Gastrocnemius medialis (tissue), 4 donors: Measurements from ENCODE around the gene RHOF.

Experiments
- POLR2A ChIP-seq, 2 donors: fragments of 450-650 bp; IDR thresholded peaks; one replicate each; pipeline ENCODE4 v1.6.1; 2017; ENCODE audit warnings: antibody characterized with exemption in 2 of 2, mild to moderate bottlenecking in 2 of 2, moderate library complexity in 2 of 2
- TF ChIP-seq, protein P1 (sequence below), 5 experiments: fragments of 450-650 bp in 3 of 5; fragments of 200-600 bp in 2 of 5; sonication (generic) in 2 of 5; IDR thresholded peaks in 4 of 5; conservative IDR thresholded peaks in 1 of 5; 1 replicate in 4 of 5; 2 replicates in 1 of 5; pipeline ENCODE4 v1.5.1; 2016 to 2019; ENCODE audit warnings: antibody characterized with exemption in 5 of 5, mild to moderate bottlenecking in 3 of 5, moderate library complexity in 3 of 5

DNA sequence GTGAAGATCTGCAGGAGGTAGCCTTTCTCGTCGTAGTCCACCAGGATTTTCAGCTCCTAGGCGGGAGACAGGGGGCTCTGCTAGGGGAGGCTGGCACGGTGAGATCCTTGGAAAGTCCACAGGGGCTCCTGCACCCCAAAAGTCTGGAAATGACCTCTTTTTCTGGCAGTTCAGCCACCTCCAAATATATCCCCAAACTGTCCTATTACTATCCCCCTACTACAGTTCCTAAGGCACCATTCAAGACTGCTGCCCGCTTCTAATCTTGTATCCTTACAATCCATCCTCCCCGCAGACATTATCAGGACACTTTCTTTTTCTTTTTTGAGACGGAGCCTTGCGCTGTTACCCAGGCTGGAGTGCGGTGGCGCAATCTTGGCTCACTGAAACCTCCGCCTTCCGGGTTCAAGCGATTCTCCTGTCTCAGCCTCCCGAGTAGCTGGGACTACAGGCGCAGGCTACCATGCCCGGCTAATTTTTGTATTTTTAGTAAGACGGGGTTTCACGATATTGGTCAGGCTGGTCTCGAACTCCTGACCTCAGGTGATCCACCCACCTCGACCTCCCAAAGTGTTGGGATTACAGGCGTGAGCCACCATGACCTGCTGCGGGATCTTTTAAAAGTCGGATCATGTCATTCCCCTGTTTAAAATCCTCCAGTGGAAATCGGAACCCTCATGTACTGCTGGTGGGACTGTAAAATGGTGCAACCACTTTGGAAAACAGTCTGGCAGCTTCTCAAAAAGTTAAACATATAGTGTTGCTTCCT is 46.7 kb upstream of the RHOF start:
- TF ChIP-seq, protein P1, sequence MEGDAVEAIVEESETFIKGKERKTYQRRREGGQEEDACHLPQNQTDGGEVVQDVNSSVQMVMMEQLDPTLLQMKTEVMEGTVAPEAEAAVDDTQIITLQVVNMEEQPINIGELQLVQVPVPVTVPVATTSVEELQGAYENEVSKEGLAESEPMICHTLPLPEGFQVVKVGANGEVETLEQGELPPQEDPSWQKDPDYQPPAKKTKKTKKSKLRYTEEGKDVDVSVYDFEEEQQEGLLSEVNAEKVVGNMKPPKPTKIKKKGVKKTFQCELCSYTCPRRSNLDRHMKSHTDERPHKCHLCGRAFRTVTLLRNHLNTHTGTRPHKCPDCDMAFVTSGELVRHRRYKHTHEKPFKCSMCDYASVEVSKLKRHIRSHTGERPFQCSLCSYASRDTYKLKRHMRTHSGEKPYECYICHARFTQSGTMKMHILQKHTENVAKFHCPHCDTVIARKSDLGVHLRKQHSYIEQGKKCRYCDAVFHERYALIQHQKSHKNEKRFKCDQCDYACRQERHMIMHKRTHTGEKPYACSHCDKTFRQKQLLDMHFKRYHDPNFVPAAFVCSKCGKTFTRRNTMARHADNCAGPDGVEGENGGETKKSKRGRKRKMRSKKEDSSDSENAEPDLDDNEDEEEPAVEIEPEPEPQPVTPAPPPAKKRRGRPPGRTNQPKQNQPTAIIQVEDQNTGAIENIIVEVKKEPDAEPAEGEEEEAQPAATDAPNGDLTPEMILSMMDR (IDR thresholded peaks at IDR 0.05 in 4 of 5, conservative IDR thresholded peaks at IDR 0.05 in 1 of 5): no peak
- no peak for TF ChIP-seq POLR2A (IDR thresholded peaks at IDR 0.05)
